GM20431 (cell line): Measurements from ENCODE around the gene TEX48.

Experiments
- in situ Hi-C: fragments of 300-500 bp; cut with MseI, MboI; formaldehyde crosslinking; loops from one replicate; pipeline ENCODE4 v1.15.0; 2020; ENCODE audit warnings: low sequenced_read_pairs; ENCODE audit not compliant: unreplicated experiment

The TEX48 gene

GRCh38 chr9:114694719-114695269 lies 12.8 kb upstream of the TEX48 start:
- in situ Hi-C loops = no loop called here

GRCh38 chr9:114694146-114694545 lies 12.2 kb upstream of the TEX48 start:
- in situ Hi-C loops = no loop called here

GRCh38 chr9:114693248-114693855 lies 11.4 kb upstream of the TEX48 start:
- in situ Hi-C loops = no loop called here

GRCh38 chr9:114691956-114692295 lies 9.9 kb upstream of the TEX48 start:
- in situ Hi-C loops = no loop called here

- in situ Hi-C loops = no loop called here
Measured at GRCh38 chr9:114691046-114691955, 9.3 kb upstream of the TEX48 start.

- in situ Hi-C loops = no loop called here
Measured at GRCh38 chr9:114690308-114690707, 8.3 kb upstream of the TEX48 start.

- in situ Hi-C loops = no loop called here
Measured at GRCh38 chr9:114689813-114690212, 7.8 kb upstream of the TEX48 start.

GRCh38 chr9:114688909-114689610 lies 7.1 kb upstream of the TEX48 start:
- in situ Hi-C loops = no loop called here

- in situ Hi-C loops = no loop called here
Measured at GRCh38 chr9:114688379-114688778, 6.4 kb upstream of the TEX48 start.

GRCh38 chr9:114687034-114687433 lies 5.0 kb upstream of the TEX48 start:
- in situ Hi-C loops = no loop called here

GRCh38 chr9:114685951-114686350 lies 4.0 kb upstream of the TEX48 start:
- in situ Hi-C loops = no loop called here

- in situ Hi-C loops = no loop called here
Measured at GRCh38 chr9:114684036-114684435, 2.0 kb upstream of the TEX48 start.

GRCh38 chr9:114682846-114683245 lies 854 bp upstream of the TEX48 start:
- in situ Hi-C loops = no loop called here

GRCh38 chr9:114680259-114681001 lies 1.6 kb downstream of the TEX48 start:
- in situ Hi-C loops = no loop called here

- in situ Hi-C loops = loop anchor here (10.0 kb wide), 1 partner anchor 336 kb away; no protein-coding TSS in a partner anchor
Measured at GRCh38 chr9:114678795-114679194, 3.2 kb downstream of the TEX48 start.

GRCh38 chr9:114678130-114678529 lies 3.9 kb downstream of the TEX48 start:
- in situ Hi-C loops = loop anchor here (10.0 kb wide), 1 partner anchor 337 kb away; no protein-coding TSS in a partner anchor

GRCh38 chr9:114677418-114677817 lies 4.6 kb downstream of the TEX48 start:
- in situ Hi-C loops = loop anchor here (10.0 kb wide), 1 partner anchor 337 kb away; no protein-coding TSS in a partner anchor

GRCh38 chr9:114676901-114677300 lies 5.1 kb downstream of the TEX48 start:
- in situ Hi-C loops = loop anchor here (10.0 kb wide), 1 partner anchor 338 kb away; no protein-coding TSS in a partner anchor

GRCh38 chr9:114674798-114675540 lies 7.0 kb downstream of the TEX48 start:
- in situ Hi-C loops = loop anchor here (10.0 kb wide), 1 partner anchor 340 kb away; no protein-coding TSS in a partner anchor
